ENCODE results near the gene MALL. TPM values are rescaled to one million over a fixed set of nuclear protein-coding genes. Genes with fewer than 3 reads are reported as not detected.
"Not testable (repeated sequence)": the region's sequence is repeated elsewhere in the genome, so short reads cannot be mapped to it uniquely, and the experiment has no call there.

MALL gene
- total RNA-seq, 1 donor from 2014 or later, result 64.3 TPM

DNA sequence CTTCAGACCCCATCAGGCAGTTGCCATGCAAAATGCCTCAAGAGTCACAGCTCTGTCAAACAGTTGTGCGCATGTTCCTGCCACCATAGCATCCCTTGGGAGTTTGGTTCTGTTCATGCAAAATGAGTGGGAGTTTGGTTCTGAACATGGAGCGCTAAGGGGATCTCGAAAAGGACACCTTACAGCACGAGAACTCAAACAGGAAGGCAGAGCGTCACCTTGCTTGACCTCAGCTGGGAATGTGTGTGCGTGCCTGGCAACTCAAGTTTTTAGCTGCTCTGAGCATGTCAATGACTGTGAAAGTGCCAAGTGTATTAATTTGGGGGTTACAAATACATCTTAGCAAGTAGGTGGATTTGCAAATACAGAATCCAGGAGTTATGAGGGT lies 16.6 kb downstream of the MALL start:
- DNase-seq (ENCODE audit: low read depth in 2 of 2), result peak; percentile 35 to 68

DNA sequence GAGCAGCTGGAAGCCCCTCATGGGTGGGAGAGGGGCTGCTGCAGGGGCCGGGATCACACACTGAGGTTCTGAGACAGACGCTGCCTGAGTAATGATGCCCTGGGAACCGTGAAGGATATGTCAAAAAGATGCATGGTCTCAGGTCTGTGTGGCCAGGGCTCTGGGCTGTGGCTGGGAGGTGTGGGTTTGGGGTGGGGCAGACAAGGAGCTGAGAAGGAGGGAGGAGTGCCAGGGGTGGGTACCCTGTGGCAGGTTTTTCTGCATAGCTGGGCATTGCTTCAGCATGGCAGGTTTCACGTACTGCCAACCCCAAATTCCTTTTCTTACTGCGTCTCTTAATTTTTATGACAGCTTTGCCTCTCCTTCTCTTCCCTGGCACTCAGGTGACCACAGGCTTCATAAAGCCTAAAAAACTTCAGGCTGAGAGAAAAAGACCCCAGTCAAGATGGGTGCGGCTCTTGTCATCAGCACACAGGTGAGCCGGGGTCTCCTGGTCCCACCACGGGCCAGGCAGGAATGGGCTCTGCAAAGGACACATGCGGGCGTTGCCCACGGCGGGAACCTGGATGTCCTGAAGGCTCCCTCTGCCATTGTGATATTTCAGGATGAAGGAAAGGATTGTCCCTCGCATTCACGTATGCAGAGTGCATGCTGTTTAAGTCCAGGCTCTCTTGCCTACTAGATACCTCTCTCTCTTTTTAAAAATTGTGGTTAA lies 18.0 kb downstream of the MALL start:
- no peak for DNase-seq (ENCODE audit: low read depth in 2 of 2)

GRCh38 chr2:110095994-110096633 lies 19.5 kb downstream of the MALL start:
- DNase-seq (ENCODE audit: low read depth in 2 of 2), result no peak

GRCh38 chr2:110094884-110095534 lies 20.6 kb downstream of the MALL start:
- DNase-seq (ENCODE audit: low read depth in 2 of 2), result not testable (repeated sequence)

DNA sequence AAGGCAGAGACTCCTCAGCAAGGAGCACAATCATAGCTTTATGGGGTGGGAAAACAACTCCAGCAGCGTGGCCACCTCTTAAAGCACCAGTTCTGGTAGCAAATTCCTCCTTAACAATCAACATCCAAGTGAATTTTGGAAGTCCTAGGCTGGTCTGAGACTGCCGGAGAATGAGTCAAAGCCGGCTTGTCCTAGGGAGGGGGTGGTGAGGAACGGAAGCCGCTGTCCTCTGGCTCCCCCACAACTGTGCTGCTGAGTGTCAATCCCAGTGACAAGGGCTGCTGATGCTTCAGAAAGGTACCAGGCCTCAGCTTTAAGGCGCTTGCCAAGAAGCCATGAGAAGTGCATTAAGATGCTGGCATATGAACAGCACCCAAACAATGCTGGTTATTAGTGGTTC lies 21.7 kb downstream of the MALL start:
- DNase-seq (ENCODE audit: low read depth in 2 of 2), result not testable (repeated sequence)

GRCh38 chr2:110090164-110090563 lies 25.5 kb downstream of the MALL start:
- DNase-seq (ENCODE audit: low read depth in 2 of 2), result not testable (repeated sequence)

- not testable (repeated sequence) for DNase-seq (ENCODE audit: low read depth in 2 of 2)
Observed at GRCh38 chr2:110083757-110084156, 31.9 kb downstream of the MALL start.

DNA sequence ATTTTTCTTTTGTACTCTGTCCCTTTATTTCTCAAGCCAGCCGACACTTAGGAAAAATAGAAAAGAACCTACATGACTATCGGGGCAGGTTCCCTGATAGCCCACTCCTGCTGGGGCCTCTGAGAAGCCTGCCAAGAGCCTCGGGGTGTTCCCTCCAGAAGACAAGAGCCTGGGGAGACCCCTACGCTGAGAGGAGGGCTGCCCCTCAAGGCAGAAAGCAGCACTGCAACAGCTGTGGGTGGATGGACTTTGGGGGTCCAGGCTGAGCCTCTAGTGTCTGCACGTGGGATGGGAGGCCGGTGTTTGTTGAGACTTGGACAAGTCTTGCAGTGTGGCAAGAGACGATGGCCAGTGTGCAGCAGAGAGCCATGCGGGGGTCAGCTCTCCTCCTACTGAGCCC lies 32.5 kb downstream of the MALL start:
- DNase-seq (ENCODE audit: low read depth in 2 of 2), result not testable (repeated sequence)

- not testable (repeated sequence) for DNase-seq (ENCODE audit: low read depth in 2 of 2)
Observed at GRCh38 chr2:110078104-110078503, 37.5 kb downstream of the MALL start.

- not testable (repeated sequence) for DNase-seq (ENCODE audit: low read depth in 2 of 2)
Observed at GRCh38 chr2:110075896-110076295, 39.7 kb downstream of the MALL start.

DNA sequence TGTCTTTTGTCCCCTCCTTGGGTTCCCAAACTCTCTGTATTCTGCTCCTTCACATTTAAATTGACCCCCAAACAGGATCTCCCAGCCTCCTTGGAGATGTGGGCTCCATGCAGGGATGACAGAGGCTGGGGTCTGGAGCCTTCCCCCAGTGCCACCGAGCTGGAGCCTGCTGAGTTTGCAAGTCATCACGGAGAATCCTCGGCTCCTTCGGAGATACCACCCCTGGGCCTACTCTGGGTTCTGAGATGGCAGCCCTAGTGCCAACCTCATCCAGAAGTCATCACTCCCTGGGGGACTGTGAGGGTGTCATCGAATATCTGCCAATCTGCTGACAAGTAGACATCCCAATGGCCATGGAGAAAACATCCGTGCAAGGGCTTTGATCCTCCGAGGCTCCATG lies 45.8 kb downstream of the MALL start:
- not testable (repeated sequence) for DNase-seq (ENCODE audit: low read depth in 2 of 2)

DNA sequence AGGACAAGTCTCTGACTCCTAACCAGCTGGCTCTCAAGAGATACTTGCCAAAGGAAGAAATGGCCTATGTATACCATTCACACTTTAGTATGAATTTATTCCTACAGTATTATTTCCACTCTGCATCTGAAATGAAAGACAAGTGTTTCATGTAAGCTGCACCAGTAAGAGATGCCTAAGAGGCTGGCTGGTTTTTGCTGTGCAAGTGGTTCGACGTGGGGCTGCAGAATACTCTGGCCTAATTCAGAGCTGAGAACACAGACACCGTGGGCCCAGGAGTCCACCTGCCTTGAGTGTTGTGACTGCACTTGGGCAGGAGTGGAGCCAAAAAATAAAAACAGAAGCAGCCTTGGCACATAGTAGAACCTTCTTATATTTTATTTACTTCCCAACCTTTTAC lies 47.5 kb downstream of the MALL start:
- DNase-seq (ENCODE audit: low read depth in 2 of 2), result not testable (repeated sequence)

DNA sequence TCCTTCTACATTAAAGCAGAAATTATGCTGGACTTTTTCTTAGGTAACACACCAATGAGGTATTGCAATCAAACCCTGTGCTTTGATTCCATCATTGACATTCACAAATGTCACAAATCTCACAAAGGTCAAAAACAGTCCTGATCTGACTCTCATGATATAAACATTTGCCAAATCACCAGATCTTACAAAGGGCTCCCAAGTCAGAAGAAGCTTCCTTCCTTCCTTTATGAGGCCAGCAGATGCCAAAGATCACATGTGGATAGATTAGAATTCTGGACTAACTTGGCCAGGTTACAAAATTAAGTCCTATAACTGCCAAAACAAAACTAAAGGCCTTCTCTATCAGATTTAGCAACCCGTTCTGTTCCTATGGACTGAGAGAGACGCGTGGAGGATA lies 53.3 kb downstream of the MALL start:
- not testable (repeated sequence) for DNase-seq (ENCODE audit: low read depth in 2 of 2)

GRCh38 chr2:110060550-110060949 lies 55.1 kb downstream of the MALL start:
- not testable (repeated sequence) for DNase-seq (ENCODE audit: low read depth in 2 of 2)

DNA sequence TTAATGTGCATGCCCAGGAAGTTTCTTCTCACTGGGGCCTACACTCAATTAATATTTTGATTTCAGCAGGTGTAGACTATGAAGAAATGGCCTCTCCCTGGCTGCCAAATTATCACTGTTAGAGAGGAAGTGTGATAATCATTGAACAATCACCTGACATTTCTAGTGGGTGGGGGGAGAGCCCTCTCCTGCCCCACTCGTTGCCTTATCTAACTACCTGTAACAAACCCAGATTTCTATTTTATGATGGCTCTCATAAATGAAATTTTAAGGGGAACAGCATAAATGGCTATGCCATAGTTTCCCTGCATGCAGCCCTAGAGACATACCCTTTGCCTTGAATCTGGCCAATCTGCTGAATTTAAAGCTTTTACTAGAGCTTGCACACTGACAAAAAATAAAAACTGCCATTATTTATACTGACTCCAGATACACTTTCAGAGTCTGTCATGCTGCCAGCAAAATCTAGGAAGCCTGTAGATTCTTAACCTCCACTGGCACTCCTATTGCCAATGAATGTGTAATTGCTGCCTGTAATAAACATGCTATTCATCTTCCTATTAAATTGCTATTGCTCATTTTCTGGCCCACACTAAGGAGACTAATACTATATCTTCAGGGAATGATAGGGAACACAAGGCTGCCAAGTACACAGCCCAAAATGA lies 55.8 kb downstream of the MALL start:
- not testable (repeated sequence) for DNase-seq (ENCODE audit: low read depth in 2 of 2)

DNA sequence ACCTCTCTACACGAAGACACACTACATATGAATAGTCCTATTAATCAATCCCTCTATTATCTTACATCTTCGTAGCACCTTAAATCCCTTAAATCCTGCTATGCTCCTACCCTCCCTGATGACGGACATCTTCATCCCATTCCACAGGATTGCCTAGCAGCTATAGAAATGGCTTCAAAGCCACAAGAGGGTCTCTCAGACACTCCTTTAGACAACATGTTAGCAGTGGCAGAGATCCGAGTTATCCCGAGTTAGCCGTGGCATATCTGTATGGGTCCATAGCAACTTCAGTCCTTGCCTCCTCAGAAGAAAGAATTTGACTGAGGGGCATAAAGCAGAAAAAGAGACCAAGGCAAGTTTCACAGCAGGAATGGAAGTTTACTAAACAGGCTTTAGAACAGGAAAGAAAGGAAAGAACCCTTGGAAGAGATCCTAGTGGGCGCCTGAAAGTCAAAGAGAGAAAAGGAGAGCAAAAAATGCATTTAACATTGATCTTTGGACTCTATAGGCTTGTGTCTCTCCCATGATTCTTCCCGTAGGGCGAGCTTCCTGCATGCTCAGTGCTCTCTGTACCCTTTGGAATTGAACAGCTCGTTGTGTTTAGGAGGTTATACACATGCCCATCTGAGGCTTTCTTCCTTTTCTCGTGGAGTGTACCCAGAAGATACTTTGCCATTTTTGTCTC lies 56.5 kb downstream of the MALL start:
- not testable (repeated sequence) for DNase-seq (ENCODE audit: low read depth in 2 of 2)

GRCh38 chr2:110058034-110058433 lies 57.6 kb downstream of the MALL start:
- not testable (repeated sequence) for DNase-seq (ENCODE audit: low read depth in 2 of 2)

DNA sequence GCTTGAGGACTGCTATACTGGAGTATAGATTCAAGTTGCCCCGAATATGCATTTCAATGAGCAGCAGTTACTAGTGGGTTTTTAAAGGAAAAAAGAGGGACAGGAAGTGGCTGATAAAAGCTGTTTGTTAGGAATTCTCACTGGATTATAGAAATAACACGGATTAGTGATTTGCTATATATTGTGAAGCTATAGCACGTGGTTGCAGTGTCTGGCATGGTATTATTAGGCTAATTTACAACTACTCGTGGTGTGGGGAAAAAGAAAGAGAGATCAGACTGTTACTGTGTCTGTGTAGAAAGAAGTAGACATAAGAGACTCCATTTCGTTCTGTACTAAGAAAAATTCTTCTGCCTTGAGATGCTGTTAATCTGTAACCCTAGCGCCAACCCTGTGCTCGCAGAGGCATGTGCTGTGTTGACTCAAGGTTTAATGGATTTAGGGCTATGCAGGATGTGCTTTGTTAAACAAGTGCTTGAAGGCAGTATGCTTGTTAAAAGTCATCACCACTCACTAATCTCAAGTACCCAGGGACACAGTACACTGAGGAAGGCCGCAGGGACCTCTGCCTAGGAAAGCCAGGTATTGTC lies 59.7 kb downstream of the MALL start:
- not testable (repeated sequence) for DNase-seq (ENCODE audit: low read depth in 2 of 2)

- DNase-seq (ENCODE audit: low read depth in 2 of 2), result peak in 1 of 2 donors; percentile 16
Observed at GRCh38 chr2:110054521-110055407, 60.9 kb downstream of the MALL start.

- DNase-seq (ENCODE audit: low read depth in 2 of 2), result not testable (repeated sequence)
Observed at GRCh38 chr2:110053688-110054087, 61.9 kb downstream of the MALL start.

All from dermis microvascular lymphatic vessel endothelial cell (primary cell).